Lower leg skin (tissue), 4 donors: Measurements from ENCODE around the gene SNX15. TPM values are rescaled to one million over a fixed set of nuclear protein-coding genes. Genes with fewer than 3 reads are reported as not detected.

Experiments used
- DNase-seq, 2 donors: peaks; one replicate each; pipeline ENCODE4 v3.0.0-alpha.2; 2019; ENCODE audit warnings: low spot score in 2 of 2
- H3K4me3 ChIP-seq: fragments of 200-600 bp; sonication (generic); 2 replicates; pipeline ENCODE4 v1.5.1; 2017; ENCODE audit warnings: mild to moderate bottlenecking, low read depth; ENCODE audit not compliant: poor library complexity, severe bottlenecking
- CTCF ChIP-seq, 3 donors: fragments of 450-650 bp; IDR thresholded peaks; one replicate each; pipeline ENCODE4 v1.5.1; 2016; ENCODE audit warnings: antibody characterized with exemption in 3 of 3, mild to moderate bottlenecking in 3 of 3, moderate library complexity in 2 of 3
- POLR2A ChIP-seq, 2 donors: fragments of 450-650 bp; IDR thresholded peaks; one replicate each; pipeline ENCODE4 v1.6.1; 2016 to 2017; ENCODE audit warnings: antibody characterized with exemption in 2 of 2, mild to moderate bottlenecking in 1 of 2, moderate library complexity in 1 of 2
- WGBS, 2 donors: methylation state at CpG; one replicate each; pipeline ENCODE4 v1.1.5; 2018; 5-methylcytosine and 5-hydroxymethylcytosine counted together
- intact Hi-C: fragments of 100-400 bp; cut with DNase I; formaldehyde crosslinking; loops from one replicate; pipeline ENCODE4 v1.15.0; 2023; ENCODE audit warnings: low total_unique reads
- total RNA-seq, 4 donors: library from RNA; depleted of rRNA; stranded (reverse); fragments of >200 nt; gene quantifications; one replicate each; pipeline ENCODE4 v1.1.0, GENCODE V29; 2016

Gene SNX15
- total RNA-seq, 4 donors from 2014 or later, result 16.9 to 48.0 (median 22.7) TPM

- 0 to 1% methylated on average over 10 to 56 of the region's 96 CpGs for WGBS, 2 donors
- peak within 1 kb of the TSS; percentile 61 for H3K4me3 ChIP-seq
- peak; percentile 80 to 97 for DNase-seq
- intact Hi-C loops, result loop anchor here (10.0 kb wide), 1 partner anchor 71 kb away; the partner anchor contains the start of genes CDCA5 and ZFPL1
- TF ChIP-seq CTCF (IDR thresholded peaks at IDR 0.05) (no peak), POLR2A (IDR thresholded peaks at IDR 0.05) (no peak)
Measured at GRCh38 chr11:65013888-65014725, 13.1 kb upstream of the SNX15 start, which contains the start of gene ARL2. TSS of gene ARL2 (plus strand) at chr11:65014160. CDS start at chr11:65014208, 48 bp downstream.

- 35 to 52% methylated on average over 14 to 20 of the region's 23 CpGs for WGBS, 2 donors
- peak; percentile 17 to 89 for DNase-seq
Measured at GRCh38 chr11:65014726-65015227, 12.5 kb upstream of the SNX15 start.

GRCh38 chr11:65016705-65017104 is 10.5 kb upstream of the SNX15 start:
- intact Hi-C loops, result loop anchor here (10.0 kb wide), 1 partner anchor 68 kb away; the partner anchor contains the start of genes CDCA5 and ZFPL1
- no peak for DNase-seq
- no peak for TF ChIP-seq POLR2A (IDR thresholded peaks at IDR 0.05)
- TF ChIP-seq CTCF (IDR thresholded peaks at IDR 0.05), result no peak
- WGBS, 2 donors, result 72 to 73% methylated on average over 4 of the region's 4 CpGs
- H3K4me3 ChIP-seq, result no peak overlapping the region

More at GRCh38 chr11:65014726-65015227, 12.5 kb upstream of the SNX15 start:
- intact Hi-C loops, result loop anchor here (10.0 kb wide), 1 partner anchor 70 kb away; the partner anchor contains the start of genes CDCA5 and ZFPL1
- peak overlapping the region; percentile 61 for H3K4me3 ChIP-seq
- no peak for TF ChIP-seq POLR2A (IDR thresholded peaks at IDR 0.05)
- no peak for TF ChIP-seq CTCF (IDR thresholded peaks at IDR 0.05)

- 97 to 100% methylated on average over 6 of the region's 6 CpGs for WGBS, 2 donors
- intact Hi-C loops, result loop anchor here (10.0 kb wide), 1 partner anchor 67 kb away; the partner anchor contains the start of genes CDCA5 and ZFPL1
- H3K4me3 ChIP-seq, result no peak overlapping the region
- DNase-seq, result no peak
- TF ChIP-seq POLR2A (IDR thresholded peaks at IDR 0.05) (no peak), CTCF (IDR thresholded peaks at IDR 0.05) (no peak)
Measured at GRCh38 chr11:65017937-65018336, 9.3 kb upstream of the SNX15 start.

- DNase-seq, result no peak
- WGBS, 2 donors, result 84 to 87% methylated on average over 7 of the region's 7 CpGs
- no peak overlapping the region for H3K4me3 ChIP-seq
- TF ChIP-seq CTCF (IDR thresholded peaks at IDR 0.05), result no peak
- TF ChIP-seq POLR2A (IDR thresholded peaks at IDR 0.05), result no peak
- intact Hi-C loops, result loop anchor here (10.0 kb wide), 1 partner anchor 65 kb away; the partner anchor contains the start of genes CDCA5 and ZFPL1
Measured at GRCh38 chr11:65019824-65020223, 7.4 kb upstream of the SNX15 start.
